MV-4-11 (cell line): ENCODE data around the gene DHRS7C.
"Not testable (repeated sequence)": the region's sequence is repeated elsewhere in the genome, so short reads cannot be mapped to it uniquely, and the experiment has no call there.

Source experiments
- DNase-seq: peaks from one replicate; lab custom pipeline; 2025; lab: John Stamatoyannopoulos, UW

Gene DHRS7C

DNA sequence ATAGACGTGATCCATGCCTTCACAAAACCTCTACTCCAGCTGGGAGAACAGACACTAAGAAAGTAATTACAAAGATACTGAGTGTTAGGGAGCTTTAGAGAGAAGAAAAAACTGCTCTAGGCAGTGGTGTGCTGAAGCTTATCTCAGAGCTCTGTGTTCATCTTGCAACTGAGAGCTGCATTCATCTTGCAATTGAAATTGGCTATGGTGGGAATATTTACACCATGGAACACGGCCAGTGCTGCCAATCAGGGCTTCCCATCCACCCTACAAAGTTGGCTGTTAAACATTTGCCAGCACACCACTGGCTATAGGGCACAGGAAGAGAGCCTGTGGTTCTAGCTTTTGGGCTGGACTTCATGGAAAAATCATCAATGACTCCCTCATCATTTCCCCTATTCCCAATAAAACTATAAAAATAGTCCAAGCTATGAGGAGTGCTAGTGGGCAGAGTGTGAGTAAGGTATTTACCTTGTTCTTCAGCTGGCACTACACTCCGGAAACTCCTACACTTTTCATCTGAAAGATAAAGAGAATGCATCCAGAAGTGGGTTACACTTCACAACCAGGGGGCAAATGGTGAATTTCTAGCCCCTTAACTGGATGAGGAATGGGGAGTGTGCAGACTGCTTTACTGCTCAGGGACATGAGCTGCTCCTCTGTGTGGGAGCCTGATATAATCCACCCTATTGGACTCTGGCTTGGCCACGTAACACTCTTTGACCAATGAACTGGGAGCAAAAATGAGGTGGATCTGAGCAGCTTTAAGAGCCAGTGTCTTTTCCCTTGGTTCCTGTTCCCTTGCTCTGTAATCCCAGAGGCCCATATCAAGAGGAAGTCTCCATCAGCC lies 18.9 kb upstream of the DHRS7C start:
- DNase-seq = no peak

DNA sequence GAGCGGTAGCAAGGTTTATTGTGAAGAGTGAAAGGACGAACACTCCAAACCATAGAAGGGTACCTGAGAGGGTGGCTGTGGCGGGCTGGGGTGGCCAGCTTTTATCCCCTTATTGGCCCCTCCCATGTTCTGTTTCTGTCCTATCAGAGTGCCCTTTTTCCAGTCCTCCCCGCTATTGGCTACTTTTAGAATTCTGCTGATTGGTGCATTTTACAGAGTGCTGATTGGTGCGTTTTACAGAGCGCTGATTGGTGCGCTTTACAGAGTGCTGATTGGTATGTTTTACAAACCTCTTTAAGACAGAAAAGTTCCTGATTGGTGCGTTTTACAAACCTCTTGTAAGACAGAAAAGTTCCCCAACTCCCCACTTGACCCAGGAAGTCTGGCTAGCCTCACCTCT lies 18.0 kb upstream of the DHRS7C start:
- no peak for DNase-seq

DNA sequence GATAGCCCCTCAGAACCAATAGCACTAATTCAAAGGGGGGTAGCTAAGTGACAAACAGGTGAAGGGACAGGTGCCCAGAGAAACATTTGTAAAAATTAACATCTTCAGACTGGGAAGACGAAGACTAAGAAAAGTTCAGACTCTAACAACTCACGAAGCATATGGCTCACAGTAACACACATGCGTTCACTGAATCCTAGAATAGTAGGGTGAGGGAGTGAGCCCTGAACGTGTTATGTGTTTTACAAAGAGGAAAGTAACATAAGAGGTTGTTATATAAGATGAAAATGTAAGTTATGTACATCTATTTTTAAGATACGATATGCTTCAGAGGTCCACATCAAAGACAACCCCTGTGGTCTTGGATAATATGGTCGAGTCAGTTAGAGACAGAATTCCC lies 15.3 kb upstream of the DHRS7C start:
- DNase-seq = no peak

DNA sequence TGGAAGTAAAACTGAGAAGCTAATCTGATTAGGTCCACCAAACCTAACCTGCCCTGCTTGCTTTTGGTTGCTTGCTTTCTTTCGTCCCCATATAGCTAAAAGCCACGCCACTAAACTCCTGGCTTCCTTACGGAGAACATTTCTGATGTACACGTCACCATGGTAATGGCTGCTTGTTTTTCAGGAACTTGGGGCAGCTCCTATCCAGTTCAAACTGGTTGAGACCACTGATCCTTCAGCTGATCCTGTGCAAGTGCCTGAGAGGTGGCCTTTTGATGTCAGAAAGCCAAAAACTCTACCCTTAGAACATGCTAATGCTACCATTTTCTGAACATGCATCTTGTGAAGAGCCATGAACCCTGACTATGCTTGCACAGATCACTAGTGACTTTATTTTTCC lies 14.4 kb upstream of the DHRS7C start:
- peak; percentile 4 for DNase-seq

DNA sequence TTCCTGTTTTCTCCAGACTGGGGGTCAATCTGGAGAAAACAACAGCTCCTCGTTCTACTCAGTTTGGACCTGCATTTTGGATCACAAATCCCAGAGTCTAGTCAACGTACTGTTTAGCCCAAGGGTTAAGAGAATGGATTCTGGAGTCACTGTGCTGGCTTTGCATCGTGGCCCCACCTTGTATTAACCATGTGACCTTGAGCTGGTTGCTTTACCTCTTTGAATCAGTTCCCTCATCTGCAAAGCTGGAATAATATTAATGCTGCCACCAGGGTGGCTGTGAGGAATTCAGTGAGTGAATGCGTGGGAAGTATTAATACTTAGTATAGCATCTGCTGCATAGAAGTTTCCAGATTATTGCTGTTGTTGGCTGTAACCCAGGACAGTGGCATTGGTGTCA lies 11.3 kb upstream of the DHRS7C start:
- no peak for DNase-seq

DNA sequence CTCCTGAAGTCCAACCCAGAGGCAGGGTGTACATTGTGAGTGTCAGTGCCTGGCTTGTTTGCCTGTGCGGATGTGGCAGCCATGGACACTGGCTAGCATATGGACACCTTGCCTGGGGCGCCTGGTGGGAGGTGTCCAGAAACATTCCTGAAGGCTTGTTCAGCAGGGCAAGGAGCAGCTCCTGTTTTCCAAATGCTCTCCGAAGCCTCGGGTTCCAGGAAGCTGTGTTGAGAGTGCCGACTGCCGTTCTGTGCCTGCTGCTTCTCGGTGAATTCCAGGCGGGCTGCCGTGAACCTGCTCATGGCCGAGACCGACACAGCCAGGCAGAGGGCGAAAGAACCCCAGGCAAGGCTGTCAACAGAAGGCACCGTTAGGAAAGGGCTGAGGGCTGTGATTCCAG lies 10.9 kb upstream of the DHRS7C start:
- no peak for DNase-seq

DNA sequence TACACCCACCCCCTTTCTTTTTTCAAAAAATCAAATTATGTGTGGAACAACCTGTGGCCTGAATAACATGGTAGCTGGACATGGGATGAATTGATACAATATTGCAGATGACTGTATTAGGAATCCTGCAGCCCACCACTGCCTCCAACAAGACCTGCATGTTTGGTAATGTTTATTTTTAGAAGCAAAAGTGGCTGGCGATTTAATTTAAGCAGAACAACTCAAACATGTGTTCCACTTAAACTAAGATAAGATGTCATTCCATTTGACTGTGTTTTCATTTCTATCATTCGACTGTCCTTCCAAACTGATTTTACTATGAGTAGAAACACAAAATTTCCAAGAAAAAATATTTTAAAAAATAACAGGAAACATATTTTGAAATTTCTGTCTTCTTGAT lies 10.1 kb upstream of the DHRS7C start:
- DNase-seq = no peak

DNA sequence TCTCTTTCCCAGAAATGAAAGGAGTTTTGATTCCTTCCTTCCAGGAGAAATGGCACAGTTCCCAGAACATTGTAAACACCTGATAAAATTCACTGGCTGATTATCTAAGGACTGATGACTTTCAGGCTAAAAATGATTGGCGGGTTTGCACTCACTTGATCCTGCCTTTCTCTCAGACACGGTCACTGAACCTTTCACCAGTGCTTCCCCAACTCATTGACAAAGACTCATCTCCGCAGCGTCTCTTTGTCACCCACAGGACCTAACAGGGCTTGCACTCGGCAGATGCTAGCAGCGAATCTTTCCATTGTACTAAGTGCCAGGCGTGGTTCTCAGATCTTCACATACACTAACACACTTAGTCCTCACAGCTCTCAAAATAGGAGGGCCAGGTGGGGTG lies 7.3 kb upstream of the DHRS7C start:
- no peak for DNase-seq

DNA sequence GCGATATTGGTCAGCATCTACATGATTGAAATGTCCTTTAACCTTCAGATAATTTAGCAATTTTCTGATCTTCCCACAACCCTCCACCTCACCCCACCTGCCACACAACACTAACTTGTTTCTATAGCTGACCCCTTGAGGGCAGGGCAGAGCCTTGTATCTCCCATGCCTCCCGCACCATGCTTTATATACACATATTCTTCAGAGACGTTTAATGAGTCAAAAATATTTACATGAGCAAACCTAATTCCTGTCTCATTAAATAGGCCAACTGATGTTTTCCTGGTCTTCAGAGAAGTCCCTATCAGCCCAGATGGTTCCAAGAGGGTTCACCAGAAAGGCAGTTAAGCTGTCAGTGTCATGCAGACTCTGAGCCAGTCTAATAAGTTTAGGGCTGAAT lies 6.6 kb upstream of the DHRS7C start:
- DNase-seq = no peak

DNA sequence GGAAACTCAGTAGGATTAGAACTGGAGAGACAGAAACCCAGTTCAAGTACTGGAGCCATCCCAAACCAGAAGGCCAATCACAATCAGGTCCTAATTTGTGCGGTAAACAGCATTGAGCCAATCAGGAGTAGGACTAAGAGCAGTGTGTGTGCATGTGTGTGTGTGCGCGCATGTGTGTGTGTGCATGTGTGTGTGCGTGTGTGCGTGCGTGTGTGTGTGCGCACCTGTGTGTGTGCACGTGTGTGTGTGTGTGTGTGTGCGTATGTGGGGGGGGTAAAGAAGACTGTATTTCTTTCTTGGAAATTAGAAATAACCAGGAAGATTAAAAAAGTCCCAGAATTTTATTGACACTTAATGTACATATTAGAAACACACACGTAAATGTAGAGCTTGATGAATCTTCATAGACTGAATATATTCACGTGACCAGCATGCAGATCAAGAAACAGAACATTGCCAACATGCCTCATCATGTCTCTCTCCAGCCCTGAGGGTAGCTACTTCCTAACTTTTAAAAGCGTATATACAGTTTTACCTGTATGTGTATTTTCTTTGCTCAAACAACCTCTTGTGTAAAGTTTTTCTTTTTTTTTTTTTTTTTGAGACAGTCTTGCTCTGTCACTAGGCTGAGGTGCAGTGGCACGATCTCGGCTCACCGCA lies 919 bp upstream of the DHRS7C start:
- no peak for DNase-seq

DNA sequence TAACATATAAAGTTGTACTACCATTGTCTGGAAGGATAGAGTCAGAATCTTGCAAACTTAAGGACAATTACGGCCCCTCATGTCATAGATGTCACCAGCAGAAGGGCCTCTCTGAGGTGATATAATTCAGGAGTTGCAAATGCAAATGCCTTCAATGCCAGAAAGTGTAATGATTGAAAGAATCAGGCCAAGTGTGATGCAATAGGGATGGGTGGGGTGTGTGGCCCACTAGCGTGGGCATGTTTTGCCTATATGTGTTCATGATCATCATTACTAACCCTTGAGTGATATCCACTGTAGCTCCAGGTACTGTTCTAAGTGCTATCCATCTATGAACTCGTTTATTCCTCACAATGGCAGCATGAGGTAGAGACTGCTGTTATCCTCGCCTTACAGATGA lies 1.1 kb downstream of the DHRS7C start:
- DNase-seq = no peak

DNA sequence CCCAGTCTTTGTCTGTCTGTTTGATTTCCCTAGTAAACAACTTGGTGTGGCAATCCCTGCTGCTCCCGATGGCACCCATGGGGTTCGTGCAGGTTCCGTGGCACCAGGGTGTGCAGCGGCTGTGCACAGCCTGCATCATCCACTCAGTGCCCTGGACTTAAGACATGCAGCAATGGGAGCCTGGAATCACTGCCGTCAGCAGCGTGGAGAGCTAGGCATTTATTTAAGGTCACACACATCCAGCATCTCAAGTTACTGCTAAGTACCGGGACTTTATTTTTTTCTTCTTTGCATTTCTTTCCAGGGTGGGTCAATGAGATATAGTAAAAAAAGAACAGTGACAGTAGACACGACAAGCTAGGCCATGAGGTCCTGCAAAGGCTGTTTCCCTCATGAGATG lies 2.8 kb downstream of the DHRS7C start:
- no peak for DNase-seq

DNA sequence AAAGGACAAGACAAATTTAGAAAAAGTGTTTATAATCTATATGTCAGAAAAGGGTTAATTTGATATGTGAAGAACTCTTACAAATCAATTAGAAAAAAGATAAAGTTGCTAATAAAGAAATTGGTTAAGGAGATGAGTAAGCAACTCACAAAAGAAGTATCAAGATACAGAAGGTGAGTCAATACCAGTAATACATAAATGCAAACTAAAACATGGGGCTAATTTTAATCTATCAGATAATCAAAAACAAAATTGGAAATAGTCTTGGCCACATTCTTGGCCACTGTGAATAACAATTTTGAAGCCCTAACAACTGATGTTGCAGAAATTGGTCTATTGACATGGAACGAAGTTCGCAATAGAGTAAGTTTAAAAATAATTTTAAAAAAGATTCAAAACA lies 6.8 kb downstream of the DHRS7C start:
- no peak for DNase-seq

DNA sequence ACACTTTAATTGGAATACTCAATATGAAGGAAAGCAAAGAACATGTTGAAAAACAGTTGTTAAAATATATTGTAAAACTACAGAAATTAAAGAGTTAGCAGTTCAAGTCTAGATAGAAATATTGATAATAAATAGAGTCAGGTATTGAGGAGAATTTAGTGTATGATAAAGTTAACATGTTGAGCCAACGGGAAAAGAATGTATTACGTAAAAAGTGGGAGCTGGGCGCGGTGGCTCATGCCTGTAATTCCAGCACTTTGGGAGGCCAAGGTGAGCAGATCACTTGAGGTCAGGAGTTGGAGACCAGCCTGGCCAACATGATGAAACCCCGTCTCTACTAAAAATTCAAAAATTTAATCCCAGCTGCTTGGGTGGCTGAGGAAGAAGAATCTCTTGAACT lies 7.9 kb downstream of the DHRS7C start:
- DNase-seq = not testable (repeated sequence)

DNA sequence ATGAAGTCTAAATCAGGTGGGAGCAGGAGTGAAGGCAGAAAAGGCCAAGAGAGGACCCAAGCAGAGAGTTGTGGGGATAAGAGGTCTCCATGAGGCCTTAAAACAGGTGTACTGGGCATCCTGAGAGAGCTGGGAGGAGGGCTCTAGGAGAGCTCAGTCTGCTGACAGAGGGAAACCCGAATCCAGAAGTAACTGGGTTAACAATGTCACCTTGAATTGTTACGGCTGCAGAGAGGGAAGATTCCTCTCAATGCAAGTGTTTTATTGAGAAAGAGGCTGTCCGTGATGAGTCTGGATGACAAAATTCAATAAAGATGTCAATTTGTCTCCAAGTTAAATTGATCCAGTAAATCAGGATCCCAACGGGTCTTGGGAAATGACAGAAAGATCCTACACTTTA lies 8.3 kb downstream of the DHRS7C start:
- no peak for DNase-seq

DNA sequence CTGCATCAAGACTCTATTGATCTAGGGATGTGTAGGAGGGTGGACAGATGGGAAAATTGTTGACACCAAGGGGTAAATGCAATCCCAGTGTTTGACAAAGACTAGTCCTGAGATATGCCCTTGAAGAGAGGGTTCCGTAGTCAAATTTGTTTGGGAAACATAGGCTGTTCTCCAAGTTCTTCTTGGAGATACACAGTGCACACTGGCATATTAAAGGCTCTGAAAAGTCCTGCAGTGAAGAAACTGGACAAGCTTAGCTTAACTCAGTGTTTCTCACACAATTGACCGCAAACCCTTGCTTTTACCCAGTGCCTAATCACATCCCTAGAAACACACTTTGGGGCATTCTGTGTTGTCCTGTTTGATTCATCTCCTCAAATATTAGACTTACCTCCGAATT lies 10.8 kb downstream of the DHRS7C start:
- no peak for DNase-seq

DNA sequence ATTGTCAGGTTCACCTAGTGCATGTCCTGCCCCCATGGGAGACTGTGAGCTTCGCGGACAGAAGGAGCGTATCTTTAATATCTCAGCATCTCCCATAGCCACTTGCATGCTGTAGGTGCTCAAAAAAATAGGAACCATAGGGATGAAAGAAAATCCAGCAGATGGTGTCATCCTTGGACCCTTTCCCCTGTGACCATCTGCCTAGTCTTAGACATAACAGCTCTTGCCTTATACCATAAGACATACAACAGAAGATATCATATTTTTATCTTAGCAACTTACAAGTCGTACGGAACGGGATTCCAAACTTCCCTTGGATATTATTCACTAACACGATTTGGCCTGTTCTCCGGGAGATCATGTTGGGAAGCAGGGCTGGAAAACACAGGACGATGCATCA lies 14.5 kb downstream of the DHRS7C start:
- DNase-seq = no peak

DNA sequence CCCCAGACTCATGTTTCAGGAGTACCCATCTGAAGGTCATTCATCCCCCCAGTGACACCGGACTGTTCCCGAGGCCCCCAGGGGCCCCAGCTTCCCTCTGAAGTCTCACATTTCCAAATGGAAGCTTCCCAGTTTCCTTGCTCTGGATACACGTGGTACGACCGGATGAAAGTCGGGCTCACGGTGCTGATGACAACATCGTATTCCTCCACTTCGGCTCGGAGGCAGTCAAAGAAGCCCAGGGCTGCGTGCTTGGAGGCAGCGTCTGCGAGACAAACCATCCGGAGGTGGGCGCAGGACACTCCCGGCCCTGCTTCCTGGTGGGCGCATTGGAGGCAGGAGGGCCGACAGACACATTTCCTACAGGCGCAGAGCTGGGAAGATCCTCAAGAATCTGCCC lies 18.7 kb downstream of the DHRS7C start:
- no peak for DNase-seq

DNA sequence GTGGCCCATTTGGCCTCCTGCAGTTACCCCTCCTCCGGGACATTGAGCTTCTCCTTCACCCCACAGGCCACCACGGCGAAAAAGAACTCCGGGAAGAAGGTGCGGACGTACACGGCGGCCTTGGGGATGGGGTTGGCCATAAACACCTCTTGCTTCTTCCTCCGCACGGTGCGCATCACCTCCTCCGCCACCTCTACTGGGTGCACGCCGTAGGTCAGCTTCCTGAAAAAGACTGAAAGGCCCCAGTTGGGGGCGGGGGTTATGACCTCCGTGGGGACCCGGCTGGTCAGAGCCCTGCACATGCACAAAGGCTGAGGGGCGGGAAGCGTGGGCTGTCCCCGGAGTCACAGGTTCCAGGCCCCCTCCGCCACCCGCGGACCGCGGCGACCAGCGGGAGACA lies 19.9 kb downstream of the DHRS7C start:
- no peak for DNase-seq

DNA sequence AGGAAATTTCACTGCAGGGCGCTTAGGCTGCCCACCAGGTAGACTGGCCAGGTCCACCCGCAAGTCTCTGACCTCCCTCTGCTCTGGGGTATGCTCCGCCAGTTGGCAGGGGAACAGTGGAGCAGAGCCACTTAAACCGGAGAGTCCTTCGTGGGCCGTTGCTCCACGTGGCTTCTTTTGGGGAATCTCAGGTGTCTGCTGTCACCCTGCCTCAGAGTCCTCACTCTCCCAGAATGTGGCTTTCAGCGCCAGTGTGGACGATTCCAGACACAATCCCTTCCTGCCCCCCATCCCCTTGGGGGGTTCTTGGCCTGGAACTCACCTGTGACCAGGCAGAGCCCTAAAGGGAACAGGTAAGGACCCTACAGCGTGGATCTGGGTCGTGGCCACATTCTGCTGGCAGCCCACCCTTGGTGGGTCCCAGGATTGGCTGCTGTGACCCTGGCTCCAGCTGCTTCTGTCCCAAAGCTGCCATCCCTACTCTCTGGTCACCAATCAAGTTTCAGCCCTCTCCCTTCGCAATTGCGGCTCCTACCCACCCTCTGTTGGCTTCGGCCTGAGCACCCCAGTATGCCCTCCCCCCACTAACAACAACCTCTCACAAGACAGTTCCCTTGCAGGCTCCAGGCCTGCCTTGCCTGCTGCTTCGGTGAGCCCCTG lies 22.2 kb downstream of the DHRS7C start:
- DNase-seq = no peak

DNA sequence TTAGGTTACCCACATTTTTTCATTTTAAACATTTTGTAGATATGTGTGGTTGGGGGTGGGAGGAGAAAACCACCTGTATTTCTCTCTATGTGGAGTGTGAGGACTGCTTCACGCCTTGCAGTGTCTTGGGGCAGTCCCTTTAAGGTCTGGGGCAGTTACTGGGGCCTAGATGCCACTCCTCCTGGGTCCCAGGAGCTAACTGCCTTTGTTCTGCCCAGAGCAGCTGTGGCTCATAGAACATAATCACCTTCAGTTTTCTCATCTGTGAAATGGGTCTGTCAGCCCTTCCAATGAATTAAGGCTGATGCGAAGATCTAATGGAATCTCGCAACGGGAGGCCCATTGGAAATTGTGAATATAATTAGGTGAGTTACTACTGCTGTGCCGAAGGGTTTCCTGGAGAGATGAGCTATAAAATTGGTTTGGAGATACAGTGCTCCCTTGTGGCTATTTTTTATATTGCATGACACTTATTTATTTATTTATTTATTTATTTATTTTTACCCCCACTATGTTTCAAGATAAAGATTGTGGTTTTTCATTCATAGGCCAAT lies 22.9 kb downstream of the DHRS7C start:
- DNase-seq = peak; percentile 5

DNA sequence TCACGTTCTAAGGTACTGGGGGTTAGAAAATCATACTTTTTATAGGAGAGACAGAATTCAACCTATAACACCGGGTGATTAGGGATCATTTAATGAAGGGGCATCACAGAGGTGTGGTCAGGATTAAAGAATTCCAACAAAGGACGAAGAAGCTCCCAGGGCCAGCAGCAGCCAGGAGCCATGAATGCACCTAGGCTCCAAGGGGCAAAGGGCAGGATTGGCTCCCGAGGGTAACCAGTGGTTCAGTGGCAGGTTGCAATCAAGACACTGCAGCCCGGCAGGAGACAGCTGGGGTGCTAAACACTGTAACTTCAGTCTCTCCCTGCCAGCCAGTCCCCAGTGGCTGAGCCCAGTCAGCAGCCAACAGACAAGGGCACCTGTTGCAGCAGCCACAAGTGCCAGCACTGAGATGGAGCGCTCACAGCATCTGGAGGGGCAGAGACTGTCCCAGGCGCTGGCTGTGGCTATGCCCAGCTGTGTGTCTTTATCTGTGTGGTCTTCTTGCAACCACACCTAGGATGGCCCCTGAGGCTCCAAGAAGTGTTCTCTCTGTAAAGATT lies 23.9 kb downstream of the DHRS7C start:
- no peak for DNase-seq

DNA sequence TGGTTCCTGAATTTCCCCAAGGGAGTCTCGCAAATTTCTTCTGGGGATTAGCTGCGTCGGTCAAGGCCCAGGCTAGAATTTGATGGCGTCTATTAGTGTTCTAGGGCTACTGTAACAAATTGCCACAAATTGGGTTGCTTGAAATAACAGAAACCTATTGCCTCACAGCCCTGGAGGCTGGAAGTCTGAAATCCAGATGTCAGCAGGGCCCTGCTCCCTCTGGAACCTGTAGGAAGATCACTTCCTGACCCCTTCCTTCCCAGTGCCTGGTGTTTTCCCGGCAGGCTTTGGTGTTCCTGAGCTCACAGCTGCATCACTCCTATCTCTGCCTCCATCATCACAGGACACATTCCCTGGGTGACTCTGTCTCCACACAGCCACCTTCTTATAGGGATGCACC lies 24.4 kb downstream of the DHRS7C start:
- no peak for DNase-seq
